LNCaP clone FGC (cell line): ENCODE data around the gene AFM.

Experiments used
- DNase-seq: peaks from one replicate; pipeline ENCODE4 v3.0.0-alpha.2; 2011; ENCODE audit warnings: low read depth
- H3K4me3 ChIP-seq: 2 replicates; pipeline ENCODE4 v1.5.1; 2011; ENCODE audit warnings: mild to moderate bottlenecking, low read depth, low read length, control low read depth
- CTCF ChIP-seq: IDR thresholded peaks from 2 replicates; pipeline ENCODE4 v1.5.1; 2012; ENCODE audit warnings: mild to moderate bottlenecking; ENCODE audit not compliant: control insufficient read depth, insufficient read depth; ENCODE audit errors: extremely low read depth

Gene AFM

GRCh38 chr4:73436674-73437557, 44.6 kb upstream of the AFM start:
- no peak for TF ChIP-seq CTCF
- DNase-seq: no peak

DNA sequence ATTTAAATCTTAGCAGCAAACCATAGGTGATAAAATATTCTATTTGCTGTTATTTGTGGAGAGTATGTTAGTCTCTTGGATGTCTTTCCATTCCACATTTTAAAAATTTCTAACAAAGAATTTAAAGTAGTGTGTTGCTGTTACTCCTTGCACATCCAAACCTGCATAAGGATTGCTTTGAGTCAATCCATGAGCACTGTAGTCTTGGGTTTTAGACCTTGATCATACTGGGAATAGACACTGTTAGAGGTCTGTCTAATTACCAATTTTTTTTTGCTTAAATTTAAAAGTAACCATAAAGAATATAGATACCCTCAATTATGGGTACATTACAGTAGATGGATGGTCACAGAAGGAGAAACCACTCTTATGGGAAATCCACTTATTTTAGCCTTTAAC, 44.0 kb upstream of the AFM start:
- no peak for TF ChIP-seq CTCF
- H3K4me3 ChIP-seq: no peak overlapping the region
- no peak for DNase-seq

More at GRCh38 chr4:73436674-73437557, 44.6 kb upstream of the AFM start:
- no peak overlapping the region for H3K4me3 ChIP-seq

- no peak for DNase-seq
- no peak for TF ChIP-seq CTCF
- no peak overlapping the region for H3K4me3 ChIP-seq
These were observed 43.5 kb upstream of the AFM start for GRCh38 chr4:73438048-73438447.

- no peak for TF ChIP-seq CTCF
- H3K4me3 ChIP-seq: no peak overlapping the region
- no peak for DNase-seq
These were observed 42.8 kb upstream of the AFM start for GRCh38 chr4:73438582-73439215.

DNA sequence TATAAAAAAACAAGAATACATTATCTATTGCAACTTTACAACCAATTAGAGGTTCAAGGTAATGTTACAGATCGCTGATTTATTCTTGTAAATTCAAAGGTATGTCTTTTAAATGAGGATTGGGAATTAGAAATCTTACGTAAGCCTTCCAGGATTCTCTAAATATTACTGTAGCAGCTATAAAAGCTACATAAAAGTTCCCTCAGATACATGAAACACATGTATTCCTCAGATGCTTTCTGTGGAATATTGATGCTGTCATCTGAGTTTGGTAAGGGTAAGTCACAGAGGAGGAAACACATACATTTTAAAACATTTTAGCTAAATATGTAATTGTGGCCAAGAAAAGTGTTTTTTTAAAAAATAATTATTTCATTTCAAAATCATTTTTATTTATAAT, 42.1 kb upstream of the AFM start:
- no peak for DNase-seq
- H3K4me3 ChIP-seq: no peak overlapping the region
- TF ChIP-seq CTCF: no peak

GRCh38 chr4:73439991-73440390, 41.6 kb upstream of the AFM start:
- no peak for DNase-seq
- H3K4me3 ChIP-seq: no peak overlapping the region
- no peak for TF ChIP-seq CTCF
